ENCODE data around the gene EFNB1. TPM values are rescaled to one million over a fixed set of nuclear protein-coding genes. Genes with fewer than 3 reads are reported as not detected.

EFNB1 gene
- total and polyA plus RNA-seq, 10 donors, result 4.8 to 48.7 (median 29.9) TPM

- intact Hi-C loops (cut with DNase I; ENCODE audit: low total_unique reads), result loop anchor here (5.0 kb wide), 1 partner anchor 393 kb away; no protein-coding TSS in a partner anchor
- no peak for TF ChIP-seq POLR2AphosphoS5 (IDR thresholded peaks at IDR 0.05)
- TF ChIP-seq POLR2A (IDR thresholded peaks at IDR 0.05), result no peak
- no peak for TF ChIP-seq CTCF (IDR thresholded peaks at IDR 0.05 in 8 of 11, conservative IDR thresholded peaks at IDR 0.05 in 3 of 11)
- H3K4me3 ChIP-seq, result peak overlapping the region; percentile 40 to 82 (median 62)
- 0 to 40% (median 1%) methylated on average over 1 to 74 of the region's 74 CpGs for WGBS, 5 donors
- peaks cover 0 to 25% (median 5%) of the 10 kb centered on the region in 7 donors for H3K27me3 ChIP-seq (replicated peaks in 1 of 7)
- no peaks in the 10 kb centered on the region for H3K36me3 ChIP-seq
- H3K9me3 ChIP-seq, result no peaks in the 10 kb centered on the region
- H3K4me1 ChIP-seq, result peaks cover 0 to 58% (median 13%) of the 10 kb centered on the region in 6 donors
- no peak for DNase-seq
- H3K27ac ChIP-seq, result peak overlapping the region in 7 of 8 donors; percentile 64 to 85 (median 81)
Measured at GRCh38 chrX:68829582-68830418, 979 bp downstream of the EFNB1 start.

DNA sequence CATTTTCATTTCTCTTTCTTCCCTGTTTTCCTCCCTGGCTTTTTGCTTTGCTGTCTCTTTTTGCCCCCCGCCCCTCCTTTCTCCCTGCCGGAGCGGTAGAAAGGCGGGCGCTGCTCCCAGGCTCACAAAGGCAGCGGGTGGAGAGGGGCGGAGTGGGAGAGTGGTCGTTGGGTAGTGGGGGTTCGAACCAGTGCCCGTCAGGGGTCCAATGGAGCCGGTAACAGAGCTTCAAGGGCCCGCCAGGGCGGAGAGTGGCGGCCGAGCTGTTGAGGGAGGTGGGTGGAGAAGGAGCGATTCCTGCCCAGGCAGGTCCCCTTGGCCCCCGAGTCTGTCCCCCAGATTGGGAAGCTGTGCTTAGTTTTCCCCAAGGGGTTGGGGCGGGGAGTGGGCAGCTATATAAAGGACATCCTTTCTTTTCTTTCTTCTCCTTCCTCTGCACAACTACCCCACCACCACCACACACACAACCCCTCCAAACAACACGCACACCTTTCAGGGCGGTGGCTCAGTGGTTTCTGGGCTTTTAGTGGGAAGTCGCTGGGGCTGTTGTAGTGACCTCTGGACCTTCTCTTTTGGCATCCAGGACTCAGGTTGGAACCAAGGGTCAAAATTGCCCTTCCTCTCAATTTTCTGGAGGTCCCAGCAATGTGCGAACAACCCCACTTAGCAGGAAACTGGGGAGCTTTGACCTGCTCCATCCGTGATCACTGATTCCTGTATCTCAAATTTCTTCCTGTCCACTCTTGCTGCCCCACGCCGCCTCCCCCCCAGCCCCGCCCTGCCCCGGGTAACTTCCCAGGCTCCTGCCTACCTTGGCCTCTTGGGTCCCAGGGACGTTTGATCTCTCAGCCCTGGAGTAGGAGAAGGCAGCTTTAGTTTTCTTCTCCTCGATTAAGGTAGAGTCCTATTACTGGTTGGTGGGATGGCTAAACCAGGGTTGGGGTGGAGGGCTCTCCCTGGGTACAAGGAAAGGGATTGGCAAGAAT, 1.9 kb downstream of the EFNB1 start:
- Histone ChIP-seq H3K27me3 (replicated peaks in 1 of 7) (peaks cover 0 to 25% (median 5%) of the 10 kb centered on the region in 7 donors), H3K4me3 (peak overlapping the region; percentile 40 to 82 (median 62)), H3K9me3 (no peaks in the 10 kb centered on the region), H3K4me1 (peaks cover 0 to 58% (median 13%) of the 10 kb centered on the region in 6 donors), H3K36me3 (no peaks in the 10 kb centered on the region), H3K27ac (peak overlapping the region in 6 of 8 donors; percentile 64 to 85 (median 81))
- no peak for DNase-seq
- intact Hi-C loops (cut with DNase I; ENCODE audit: low total_unique reads), result no loop called here
- WGBS, 5 donors, result 16 to 41% (median 26%) methylated on average over 19 to 29 of the region's 29 CpGs
- TF ChIP-seq POLR2A (IDR thresholded peaks at IDR 0.05) (no peak), CTCF (IDR thresholded peaks at IDR 0.05 in 8 of 11, conservative IDR thresholded peaks at IDR 0.05 in 3 of 11) (no peak), POLR2AphosphoS5 (IDR thresholded peaks at IDR 0.05) (no peak)

GRCh38 chrX:68831405-68832100, 2.7 kb downstream of the EFNB1 start:
- Histone ChIP-seq H3K9me3 (no peaks in the 10 kb centered on the region), H3K36me3 (no peaks in the 10 kb centered on the region), H3K27ac (peak overlapping the region in 5 of 8 donors; percentile 20 to 85 (median 81)), H3K4me1 (peaks cover 0 to 58% (median 13%) of the 10 kb centered on the region in 6 donors), H3K4me3 (peak overlapping the region in 7 of 8 donors; percentile 4 to 82 (median 64)), H3K27me3 (replicated peaks in 1 of 7) (peaks cover 0 to 25% (median 5%) of the 10 kb centered on the region in 7 donors)
- TF ChIP-seq POLR2A (IDR thresholded peaks at IDR 0.05) (no peak), CTCF (IDR thresholded peaks at IDR 0.05 in 8 of 11, conservative IDR thresholded peaks at IDR 0.05 in 3 of 11) (no peak), POLR2AphosphoS5 (IDR thresholded peaks at IDR 0.05) (no peak)
- no peak for DNase-seq
- 28 to 31% (median 29%) methylated on average over 5 to 7 of the region's 7 CpGs for WGBS, 5 donors
- intact Hi-C loops (cut with DNase I; ENCODE audit: low total_unique reads), result no loop called here

All from spleen (tissue), 11 donors.